Right ventricle myocardium superior (tissue), 1 donor: ENCODE data around the gene CSPG4. TPM values are rescaled to one million over a fixed set of nuclear protein-coding genes. Genes with fewer than 3 reads are reported as not detected.

ENCODE experiments used
- ATAC-seq: fragments of 200-7000 bp; cut with Tn5 transposase; one replicate; pipeline ENCODE4 v1.9.1; 2020; ENCODE audit warnings: mild to moderate bottlenecking; ENCODE audit not compliant: poor library complexity
- DNase-seq: peaks from one replicate; pipeline ENCODE4 v3.0.0-alpha.2; 2020
- intact Hi-C: fragments of 100-400 bp; cut with DNase I; formaldehyde crosslinking; loops from one replicate; pipeline ENCODE4 v1.11.2; 2022
- total RNA-seq: library from RNA; stranded (reverse); fragmentation: NEBNext Ultra II Directional; extraction: Animal tissue kit (Norgen Biotek cat#: 25700); gene quantifications from one replicate; pipeline ENCODE4 v1.2.1, GENCODE V29; 2021
- donor health status: DM: no; HTN: yes; CAD: no; lungs with severe emphysema.

CSPG4 gene
- total RNA-seq, 1 donor from 2014 or later, result 5.2 TPM

DNA sequence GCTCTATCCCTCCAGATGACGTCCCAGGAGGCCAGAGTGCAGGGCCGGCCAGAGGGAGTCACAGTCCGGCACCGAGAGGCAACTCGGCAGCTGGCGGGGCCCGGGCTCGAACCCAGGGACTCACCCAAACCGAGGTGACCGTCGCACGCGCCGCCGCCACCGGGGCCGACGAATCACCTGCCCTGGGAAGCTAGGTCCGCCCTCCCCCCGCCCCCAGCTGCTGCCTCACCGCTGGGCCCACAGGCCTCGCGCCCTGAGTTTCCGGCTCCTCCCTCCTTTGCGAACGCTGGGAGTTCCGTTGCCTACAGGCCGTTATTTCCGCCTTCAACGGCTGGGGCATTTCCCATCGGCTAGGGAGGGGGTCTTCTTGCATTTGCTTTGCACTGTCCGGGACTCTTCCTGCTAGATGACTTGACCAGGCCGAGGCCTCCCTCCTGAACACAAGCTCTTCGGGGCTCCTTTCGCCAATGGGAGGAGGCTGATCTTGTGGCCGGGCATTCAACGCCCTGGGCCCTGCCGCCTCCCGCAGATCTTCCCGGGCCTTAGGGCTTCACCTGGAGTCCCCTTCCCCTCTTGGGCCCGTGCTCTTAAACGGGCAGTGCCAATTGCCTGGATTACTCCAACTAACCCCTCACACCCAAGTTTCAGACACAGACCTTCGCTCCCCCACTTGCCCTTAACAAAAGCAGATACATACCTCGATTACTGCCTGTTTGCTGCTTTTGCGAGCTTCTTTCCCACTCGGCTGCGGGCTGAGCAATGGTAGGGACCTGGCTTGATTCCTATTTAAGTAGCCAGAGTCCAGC is 86.9 kb downstream of the CSPG4 start, which contains the start of gene SNUPN:
SNUPN (minus strand) TSS at position 184 of the 806 bp plus-strand sequence. CDS start 4,674 bp downstream, outside the sequence.
- intact Hi-C loops, result no loop called here
- peak; percentile 97 for DNase-seq
- ATAC-seq, result peak; percentile 96

Other genes with a start within 250 kb of the CSPG4 start
- 7.2 TPM for gene PTPN9, start 133.5 kb downstream of the CSPG4 start, total RNA-seq
- gene SNUPN, start 87.1 kb downstream of the CSPG4 start, total RNA-seq, result 16.9 TPM
- 41.7 TPM for gene IMP3, start 72.6 kb downstream of the CSPG4 start, total RNA-seq
- 12.4 TPM for gene SNX33, start 64.9 kb downstream of the CSPG4 start, total RNA-seq
- gene UBE2Q2, start 130.6 kb upstream of the CSPG4 start, total RNA-seq, result 21.1 TPM
- gene FBXO22, start 191.0 kb upstream of the CSPG4 start, total RNA-seq, result 19.3 TPM